Spleen (tissue), 7 donors: ENCODE data around the gene DSCAML1.

ENCODE experiments used
- POLR2A ChIP-seq, 3 donors: fragments of 450-650 bp; IDR thresholded peaks; one replicate each; pipeline ENCODE4 v1.5.1; 2017; ENCODE audit warnings: antibody characterized with exemption in 3 of 3, mild to moderate bottlenecking in 1 of 3
- TF ChIP-seq, protein P1 (sequence below), 11 experiments: fragments of 200-600 bp in 7 of 11; fragments of 450-650 bp in 4 of 11; sonication (generic) in 4 of 11; IDR thresholded peaks in 8 of 11; conservative IDR thresholded peaks in 3 of 11; 1 replicate in 7 of 11; 2 replicates in 4 of 11; pipeline versions ENCODE4 v1.4.0 to v1.8.0; 2016 to 2021; ENCODE audit warnings: antibody characterized with exemption in 11 of 11, inconsistent platforms in 4 of 11, mild to moderate bottlenecking in 1 of 11
- donor health status: DM: no; HTN: no; CAD: no; lungs with moderate emphysema.
- donor health status: DM: no; HTN: no; CAD: no.
- donor health status: DM: no; HTN: no; CAD: no.

- TF ChIP-seq POLR2A (IDR thresholded peaks at IDR 0.05) = no peak
- TF ChIP-seq, protein P1, sequence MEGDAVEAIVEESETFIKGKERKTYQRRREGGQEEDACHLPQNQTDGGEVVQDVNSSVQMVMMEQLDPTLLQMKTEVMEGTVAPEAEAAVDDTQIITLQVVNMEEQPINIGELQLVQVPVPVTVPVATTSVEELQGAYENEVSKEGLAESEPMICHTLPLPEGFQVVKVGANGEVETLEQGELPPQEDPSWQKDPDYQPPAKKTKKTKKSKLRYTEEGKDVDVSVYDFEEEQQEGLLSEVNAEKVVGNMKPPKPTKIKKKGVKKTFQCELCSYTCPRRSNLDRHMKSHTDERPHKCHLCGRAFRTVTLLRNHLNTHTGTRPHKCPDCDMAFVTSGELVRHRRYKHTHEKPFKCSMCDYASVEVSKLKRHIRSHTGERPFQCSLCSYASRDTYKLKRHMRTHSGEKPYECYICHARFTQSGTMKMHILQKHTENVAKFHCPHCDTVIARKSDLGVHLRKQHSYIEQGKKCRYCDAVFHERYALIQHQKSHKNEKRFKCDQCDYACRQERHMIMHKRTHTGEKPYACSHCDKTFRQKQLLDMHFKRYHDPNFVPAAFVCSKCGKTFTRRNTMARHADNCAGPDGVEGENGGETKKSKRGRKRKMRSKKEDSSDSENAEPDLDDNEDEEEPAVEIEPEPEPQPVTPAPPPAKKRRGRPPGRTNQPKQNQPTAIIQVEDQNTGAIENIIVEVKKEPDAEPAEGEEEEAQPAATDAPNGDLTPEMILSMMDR (IDR thresholded peaks at IDR 0.05 in 8 of 11, conservative IDR thresholded peaks at IDR 0.05 in 3 of 11) = no peak
Measured at GRCh38 chr11:117743121-117743815, 53.7 kb downstream of the DSCAML1 start.
